Neuronal stem cell (in vitro differentiated cells): ENCODE data around the gene PRODH. TPM values are rescaled to one million over a fixed set of nuclear protein-coding genes. Genes with fewer than 3 reads are reported as not detected.

Experiments
- DNase-seq: peaks from one replicate; pipeline ENCODE4 v3.0.0-alpha.2; 2013; ENCODE audit warnings: low spot score
- H2AFZ ChIP-seq: one replicate; pipeline ENCODE4 v1.6.1; 2013; ENCODE audit warnings: mild to moderate bottlenecking, low read length, inconsistent platforms
- H2AK5ac ChIP-seq: 2 replicates; pipeline ENCODE4 v1.6.1; 2013; ENCODE audit warnings: low read depth, mild to moderate bottlenecking, inconsistent platforms, low read length, moderate library complexity, mixed read lengths
- H2BK120ac ChIP-seq: 2 replicates; pipeline ENCODE4 v1.6.1; 2013; ENCODE audit warnings: low read depth, mild to moderate bottlenecking, inconsistent platforms, low read length, moderate library complexity, mixed read lengths
- H2BK12ac ChIP-seq: one replicate; pipeline ENCODE4 v1.6.1; 2013; ENCODE audit warnings: low read length, inconsistent platforms
- H2BK15ac ChIP-seq: 2 replicates; pipeline ENCODE4 v1.6.1; 2013; ENCODE audit warnings: mild to moderate bottlenecking, low read length, inconsistent platforms, mixed read lengths
- H2BK5ac ChIP-seq: one replicate; pipeline ENCODE4 v1.6.1; 2013; ENCODE audit warnings: inconsistent platforms, mild to moderate bottlenecking, low read length, moderate library complexity
- H3K14ac ChIP-seq: one replicate; pipeline ENCODE4 v1.6.1; 2013; ENCODE audit warnings: low read length, inconsistent platforms
- H3K18ac ChIP-seq: 2 replicates; pipeline ENCODE4 v1.6.1; 2013; ENCODE audit warnings: low read length, inconsistent platforms
- H3K23ac ChIP-seq: 2 replicates; pipeline ENCODE4 v1.6.1; 2013; ENCODE audit warnings: low read depth, mild to moderate bottlenecking, mixed read lengths, low read length, inconsistent platforms; ENCODE audit not compliant: poor library complexity
- H3K27ac ChIP-seq: replicated peaks from 3 replicates; pipeline ENCODE4 v1.5.1; 2013; ENCODE audit warnings: low read length, inconsistent platforms
- H3K27me3 ChIP-seq, 3 experiments: 2 replicates each; pipeline ENCODE4 v1.6.1; 2013; ENCODE audit warnings: low read length in 3 of 3, mild to moderate bottlenecking in 2 of 3, inconsistent platforms in 1 of 3, low read depth in 1 of 3, mixed read lengths in 1 of 3, moderate library complexity in 1 of 3; ENCODE audit not compliant: control insufficient read depth in 3 of 3, insufficient read depth in 3 of 3
- H3K36me3 ChIP-seq, 2 donors: replicated peaks in 1 of 2; 2 replicates each; pipeline ENCODE4 v1.6.1; 2013; ENCODE audit warnings: low read length in 2 of 2; ENCODE audit not compliant: control insufficient read depth in 2 of 2, insufficient read depth in 2 of 2
- H3K4ac ChIP-seq: 2 replicates; pipeline ENCODE4 v1.6.1; 2013; ENCODE audit warnings: inconsistent platforms, mild to moderate bottlenecking, low read length, moderate library complexity
- H3K4me1 ChIP-seq, 2 donors: 1 replicate in 1 of 2; 2 replicates in 1 of 2; pipeline ENCODE4 v1.6.1; 2013; ENCODE audit warnings: low read length in 2 of 2, low read depth in 1 of 2; ENCODE audit not compliant: control insufficient read depth in 2 of 2, insufficient read depth in 1 of 2
- H3K4me2 ChIP-seq: one replicate; pipeline ENCODE4 v1.6.1; 2013; ENCODE audit warnings: mild to moderate bottlenecking, low read length, inconsistent platforms; ENCODE audit not compliant: insufficient read depth, poor library complexity, severe bottlenecking
- H3K4me3 ChIP-seq, 2 donors: 2 replicates each; pipeline ENCODE4 v1.5.1; 2013; ENCODE audit warnings: low read length in 2 of 2, mild to moderate bottlenecking in 2 of 2, inconsistent platforms in 1 of 2, moderate library complexity in 1 of 2
- H3K79me1 ChIP-seq: one replicate; pipeline ENCODE4 v1.6.1; 2013; ENCODE audit warnings: low read depth, mild to moderate bottlenecking, inconsistent platforms, low read length, moderate library complexity
- H3K9ac ChIP-seq: one replicate; pipeline ENCODE4 v1.6.1; 2013; ENCODE audit warnings: mild to moderate bottlenecking, low read depth, low read length, inconsistent platforms; ENCODE audit not compliant: poor library complexity
- H3K9me3 ChIP-seq, 2 donors: replicated peaks in 1 of 2; 2 replicates each; pipeline versions ENCODE3 to v1.6.1; 2013; ENCODE audit warnings: low read length in 2 of 2, mild to moderate bottlenecking in 2 of 2, inconsistent platforms in 1 of 2, low read depth in 1 of 2, mixed read lengths in 1 of 2, moderate library complexity in 1 of 2; ENCODE audit not compliant: control insufficient read depth in 2 of 2, insufficient read depth in 1 of 2
- H4K8ac ChIP-seq: one replicate; pipeline ENCODE4 v1.6.1; 2013; ENCODE audit warnings: low read depth, mild to moderate bottlenecking, inconsistent platforms, low read length, moderate library complexity
- H4K91ac ChIP-seq: one replicate; pipeline ENCODE4 v1.6.1; 2013; ENCODE audit warnings: low read length, low read depth, mild to moderate bottlenecking, inconsistent platforms; ENCODE audit not compliant: poor library complexity
- WGBS, 2 donors: extraction: QIAGEN DNeasy Blood & Tissue Kit; methylation state at CpG; one replicate each; pipeline ENCODE4 v1.1.7; 2013; ENCODE audit warnings: missing lambda C conversion rate in 2 of 2, mixed read lengths in 1 of 2; ENCODE audit not compliant: insufficient read length in 2 of 2, insufficient replicate concordance in 1 of 2; ENCODE audit errors: extremely low coverage in 2 of 2; 5-methylcytosine and 5-hydroxymethylcytosine counted together
- polyA plus RNA-seq, 2 experiments: library from polyadenylated mRNA; stranded (reverse); fragments of 200-250 nt; gene quantifications; one replicate each; pipeline ENCODE4 v1.2.3, GENCODE V29; 2013

PRODH gene, protein sequence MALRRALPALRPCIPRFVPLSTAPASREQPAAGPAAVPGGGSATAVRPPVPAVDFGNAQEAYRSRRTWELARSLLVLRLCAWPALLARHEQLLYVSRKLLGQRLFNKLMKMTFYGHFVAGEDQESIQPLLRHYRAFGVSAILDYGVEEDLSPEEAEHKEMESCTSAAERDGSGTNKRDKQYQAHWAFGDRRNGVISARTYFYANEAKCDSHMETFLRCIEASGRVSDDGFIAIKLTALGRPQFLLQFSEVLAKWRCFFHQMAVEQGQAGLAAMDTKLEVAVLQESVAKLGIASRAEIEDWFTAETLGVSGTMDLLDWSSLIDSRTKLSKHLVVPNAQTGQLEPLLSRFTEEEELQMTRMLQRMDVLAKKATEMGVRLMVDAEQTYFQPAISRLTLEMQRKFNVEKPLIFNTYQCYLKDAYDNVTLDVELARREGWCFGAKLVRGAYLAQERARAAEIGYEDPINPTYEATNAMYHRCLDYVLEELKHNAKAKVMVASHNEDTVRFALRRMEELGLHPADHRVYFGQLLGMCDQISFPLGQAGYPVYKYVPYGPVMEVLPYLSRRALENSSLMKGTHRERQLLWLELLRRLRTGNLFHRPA
- polyA plus RNA-seq (2013, experiment 1 of 2), result 8.3 TPM
- 8.3 TPM for polyA plus RNA-seq (2013, experiment 2 of 2)

DNA sequence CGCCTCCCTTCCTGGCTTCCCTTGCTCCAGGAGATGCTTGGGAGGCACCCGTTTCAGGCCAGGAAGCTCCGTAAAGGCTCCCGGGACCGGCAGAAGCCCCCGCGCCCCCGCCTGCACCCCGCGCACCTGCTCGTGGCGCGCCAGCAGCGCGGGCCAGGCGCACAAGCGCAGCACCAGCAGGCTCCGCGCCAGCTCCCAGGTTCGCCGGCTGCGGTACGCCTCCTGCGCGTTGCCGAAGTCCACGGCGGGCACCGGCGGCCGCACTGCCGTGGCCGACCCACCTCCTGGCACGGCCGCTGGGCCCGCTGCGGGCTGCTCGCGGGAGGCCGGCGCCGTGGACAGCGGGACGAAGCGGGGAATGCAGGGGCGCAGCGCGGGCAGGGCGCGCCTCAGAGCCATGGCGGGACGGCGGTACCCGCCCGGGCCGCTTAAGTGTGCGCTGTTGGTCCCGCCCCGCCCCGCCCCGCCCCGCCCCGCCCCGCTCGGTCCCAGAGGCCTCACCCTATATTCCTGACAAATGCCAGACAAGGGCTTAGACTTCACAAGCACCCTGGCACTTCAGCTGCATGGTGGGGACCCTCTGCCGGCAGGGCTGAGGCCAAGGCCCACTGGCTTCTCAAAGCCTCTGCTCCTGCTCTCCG is at the start of gene PRODH:
Gene PRODH, minus strand, starts transcription at position 405 of the 641 bp plus-strand sequence. Its CDS starts 6 bp downstream, at position 399.
- no peak within 1 kb of the TSS for H3K23ac ChIP-seq
- no peak within 1 kb of the TSS for H3K18ac ChIP-seq
- no peak within 1 kb of the TSS for H2AK5ac ChIP-seq
- no peak within 1 kb of the TSS for H3K9ac ChIP-seq
- no peaks in the 10 kb centered on the region for H3K27me3 ChIP-seq
- no peak within 1 kb of the TSS for H2BK120ac ChIP-seq
- H3K4me3 ChIP-seq, result no peak within 1 kb of the TSS
- no peak within 1 kb of the TSS for H3K4me2 ChIP-seq
- no peak within 1 kb of the TSS for H2BK12ac ChIP-seq
- no peak within 1 kb of the TSS for H3K14ac ChIP-seq
- H3K36me3 ChIP-seq, result no peaks in the 10 kb centered on the region
- H4K8ac ChIP-seq, result no peak within 1 kb of the TSS
- WGBS, 2 donors, result no CpG with 5 or more reads among the region's 67 CpGs
- no peak for DNase-seq
- H3K4me1 ChIP-seq, result no peaks in the 10 kb centered on the region
- no peak within 1 kb of the TSS for H2AFZ ChIP-seq
- H2BK15ac ChIP-seq, result no peak within 1 kb of the TSS
- H4K91ac ChIP-seq, result no peak within 1 kb of the TSS
- H3K9me3 ChIP-seq, result no peaks in the 10 kb centered on the region
- H3K4ac ChIP-seq, result no peak within 1 kb of the TSS
- no peak within 1 kb of the TSS for H3K27ac ChIP-seq
- no peak within 1 kb of the TSS for H2BK5ac ChIP-seq
- no peaks in the 10 kb centered on the region for H3K79me1 ChIP-seq

GRCh38 chr22:18985780-18986179 is 49.7 kb upstream of the PRODH start:
- peak overlapping the region; percentile 73 for H3K23ac ChIP-seq
- no peaks in the 10 kb centered on the region for H3K4me1 ChIP-seq
- peak overlapping the region; percentile 53 for H3K4ac ChIP-seq
- no peak for DNase-seq
- WGBS, 2 donors, result no CpG with 5 or more reads among the region's 21 CpGs
- no peak overlapping the region for H2AFZ ChIP-seq
- H3K4me3 ChIP-seq, result peak overlapping the region in 1 of 2 donors; percentile 22
- H3K18ac ChIP-seq, result peak overlapping the region; percentile 38
- no peaks in the 10 kb centered on the region for H3K79me1 ChIP-seq
- H2BK5ac ChIP-seq, result no peak overlapping the region
- peaks cover 0 to 3% of the 10 kb centered on the region in 2 donors for H3K9me3 ChIP-seq
- no peaks in the 10 kb centered on the region for H3K27me3 ChIP-seq
- H3K27ac ChIP-seq, result no peak overlapping the region
- H4K8ac ChIP-seq, result no peak overlapping the region
- H2BK12ac ChIP-seq, result no peak overlapping the region
- no peaks in the 10 kb centered on the region for H3K36me3 ChIP-seq
- no peak overlapping the region for H3K9ac ChIP-seq
- no peak overlapping the region for H4K91ac ChIP-seq
- H2AK5ac ChIP-seq, result peak overlapping the region; percentile 46
- H3K4me2 ChIP-seq, result no peak overlapping the region
- no peak overlapping the region for H3K14ac ChIP-seq
- no peak overlapping the region for H2BK15ac ChIP-seq
- H2BK120ac ChIP-seq, result no peak overlapping the region

DNA sequence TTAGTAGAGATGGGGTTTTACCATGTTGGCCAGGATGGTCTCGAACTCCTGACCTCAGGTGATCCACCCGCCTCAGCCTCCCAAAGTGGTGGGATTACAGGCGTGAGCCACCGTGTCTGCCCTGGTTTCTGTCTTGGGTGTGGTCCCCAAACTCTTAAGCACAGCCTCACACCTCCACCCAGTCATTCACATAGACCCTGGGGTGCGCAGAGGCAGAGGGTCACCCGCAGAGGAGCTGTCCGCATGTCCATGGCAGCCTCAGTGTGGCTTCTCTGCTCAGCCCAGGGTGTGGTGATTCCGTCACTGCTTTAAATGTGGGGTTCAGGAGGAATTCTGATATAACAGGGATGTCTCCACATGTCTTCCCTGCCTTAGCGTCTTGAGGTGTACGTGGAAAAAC is 48.5 kb upstream of the PRODH start:
- no peak overlapping the region for H3K9ac ChIP-seq
- no peak overlapping the region for H3K4me3 ChIP-seq
- no peaks in the 10 kb centered on the region for H3K4me1 ChIP-seq
- no peaks in the 10 kb centered on the region for H3K36me3 ChIP-seq
- H4K91ac ChIP-seq, result no peak overlapping the region
- no peak for DNase-seq
- H2BK12ac ChIP-seq, result no peak overlapping the region
- no peak overlapping the region for H3K14ac ChIP-seq
- no peak overlapping the region for H3K27ac ChIP-seq
- no peak overlapping the region for H3K18ac ChIP-seq
- no peak overlapping the region for H2BK5ac ChIP-seq
- peak overlapping the region; percentile 80 for H3K23ac ChIP-seq
- peaks cover 2 to 9% of the 10 kb centered on the region in 2 donors for H3K9me3 ChIP-seq
- no peaks in the 10 kb centered on the region for H3K79me1 ChIP-seq
- no peak overlapping the region for H3K4me2 ChIP-seq
- no peak overlapping the region for H3K4ac ChIP-seq
- H3K27me3 ChIP-seq, result no peaks in the 10 kb centered on the region
- no peak overlapping the region for H2AFZ ChIP-seq
- no peak overlapping the region for H4K8ac ChIP-seq
- no peak overlapping the region for H2BK15ac ChIP-seq
- no peak overlapping the region for H2BK120ac ChIP-seq
- WGBS, 2 donors, result no CpG with 5 or more reads among the region's 10 CpGs
- H2AK5ac ChIP-seq, result no peak overlapping the region

DNA sequence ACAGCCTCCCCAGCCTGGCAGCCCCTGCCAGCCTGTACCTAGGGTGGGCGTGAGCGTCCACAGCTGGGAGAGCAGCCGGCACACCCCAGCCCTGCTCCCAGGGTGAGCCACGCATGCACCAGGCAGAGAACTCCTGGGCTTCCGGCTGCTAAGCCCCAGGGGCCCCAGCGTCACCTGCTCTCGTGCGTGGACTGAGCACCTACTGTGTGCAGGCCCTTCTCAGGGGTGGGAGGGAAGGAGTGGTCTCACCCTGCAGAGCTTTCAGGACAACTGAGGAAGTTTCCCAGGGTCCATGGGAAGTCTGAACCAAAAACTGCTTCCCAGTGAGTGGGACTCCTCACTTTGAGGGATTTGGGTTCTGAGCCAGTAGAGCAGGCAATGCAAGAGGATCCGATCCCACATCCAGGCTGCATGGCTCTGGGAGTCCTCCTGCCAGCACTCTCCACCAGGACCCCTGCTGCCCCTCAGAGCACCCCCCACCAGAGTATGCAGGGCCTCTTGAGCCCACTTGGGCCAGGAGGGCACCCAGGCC is 47.1 kb upstream of the PRODH start:
- Histone ChIP-seq H4K91ac (no peak overlapping the region), H3K36me3 (no peaks in the 10 kb centered on the region), H3K23ac (no peak overlapping the region), H3K9me3 (peaks cover 2 to 20% of the 10 kb centered on the region in 2 donors), H3K4ac (no peak overlapping the region), H3K79me1 (no peaks in the 10 kb centered on the region), H2BK15ac (no peak overlapping the region), H2AFZ (no peak overlapping the region), H3K4me3 (peak overlapping the region in 1 of 2 donors; percentile 50), H3K4me1 (no peaks in the 10 kb centered on the region), H2BK120ac (no peak overlapping the region), H3K27ac (no peak overlapping the region), H2BK12ac (no peak overlapping the region), H3K27me3 (no peaks in the 10 kb centered on the region), H3K14ac (no peak overlapping the region), H3K9ac (no peak overlapping the region), H4K8ac (no peak overlapping the region), H2BK5ac (no peak overlapping the region), H2AK5ac (no peak overlapping the region), H3K4me2 (no peak overlapping the region), H3K18ac (no peak overlapping the region)
- no CpG with 5 or more reads among the region's 9 CpGs for WGBS, 2 donors
- no peak for DNase-seq
